Breast epithelium (tissue), 3 donors: Measurements from ENCODE around the gene ZNF638.

Experiments used
- POLR2A ChIP-seq: fragments of 450-650 bp; IDR thresholded peaks from one replicate; pipeline ENCODE4 v1.6.1; 2016; ENCODE audit warnings: antibody characterized with exemption, mild to moderate bottlenecking, moderate library complexity
- TF ChIP-seq, protein P1 (sequence below), 3 donors: fragments of 450-650 bp; IDR thresholded peaks; one replicate each; pipeline ENCODE4 v1.5.1; 2016 to 2017; ENCODE audit warnings: antibody characterized with exemption in 3 of 3, mild to moderate bottlenecking in 3 of 3, moderate library complexity in 3 of 3

DNA sequence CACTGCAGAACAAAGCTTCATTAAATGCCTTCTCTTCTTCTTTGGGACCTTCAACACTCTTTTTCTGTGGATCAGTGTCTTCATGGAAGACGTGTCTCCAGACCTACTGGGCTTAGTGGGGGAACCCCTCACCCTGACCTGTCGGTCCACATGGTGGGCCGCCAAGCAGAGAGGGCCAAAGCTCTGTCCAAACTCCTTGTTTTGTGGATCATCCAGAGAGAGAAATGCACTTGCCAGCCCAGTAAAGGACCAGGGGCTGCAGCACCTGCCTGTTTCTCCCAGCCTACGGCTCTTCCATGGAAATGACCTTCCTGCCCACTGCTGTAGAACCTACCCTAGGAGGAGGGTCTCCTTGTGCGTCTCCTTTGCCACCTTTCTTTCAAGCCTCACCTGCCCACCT is 147.7 kb downstream of the ZNF638 start:
- no peak for TF ChIP-seq POLR2A
- TF ChIP-seq, protein P1, sequence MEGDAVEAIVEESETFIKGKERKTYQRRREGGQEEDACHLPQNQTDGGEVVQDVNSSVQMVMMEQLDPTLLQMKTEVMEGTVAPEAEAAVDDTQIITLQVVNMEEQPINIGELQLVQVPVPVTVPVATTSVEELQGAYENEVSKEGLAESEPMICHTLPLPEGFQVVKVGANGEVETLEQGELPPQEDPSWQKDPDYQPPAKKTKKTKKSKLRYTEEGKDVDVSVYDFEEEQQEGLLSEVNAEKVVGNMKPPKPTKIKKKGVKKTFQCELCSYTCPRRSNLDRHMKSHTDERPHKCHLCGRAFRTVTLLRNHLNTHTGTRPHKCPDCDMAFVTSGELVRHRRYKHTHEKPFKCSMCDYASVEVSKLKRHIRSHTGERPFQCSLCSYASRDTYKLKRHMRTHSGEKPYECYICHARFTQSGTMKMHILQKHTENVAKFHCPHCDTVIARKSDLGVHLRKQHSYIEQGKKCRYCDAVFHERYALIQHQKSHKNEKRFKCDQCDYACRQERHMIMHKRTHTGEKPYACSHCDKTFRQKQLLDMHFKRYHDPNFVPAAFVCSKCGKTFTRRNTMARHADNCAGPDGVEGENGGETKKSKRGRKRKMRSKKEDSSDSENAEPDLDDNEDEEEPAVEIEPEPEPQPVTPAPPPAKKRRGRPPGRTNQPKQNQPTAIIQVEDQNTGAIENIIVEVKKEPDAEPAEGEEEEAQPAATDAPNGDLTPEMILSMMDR (IDR thresholded peaks at IDR 0.05) = no peak
